Heart left ventricle (tissue), 16 donors: Measurements from ENCODE around the gene NKX2-4. TPM values are rescaled to one million over a fixed set of nuclear protein-coding genes. Genes with fewer than 3 reads are reported as not detected.

Source experiments
- ATAC-seq, 4 donors: fragments of 200-7000 bp; cut with Tn5 transposase; one replicate each; pipeline ENCODE4 v1.9.1; 2020 to 2022; ENCODE audit warnings: moderate library complexity in 4 of 4, mild to moderate bottlenecking in 3 of 4, moderate number of reproducible peaks in 1 of 4
- DNase-seq, 5 donors: peaks; one replicate each; pipeline ENCODE4 v3.0.0-alpha.2; 2020
- H3K27ac ChIP-seq, 12 donors: fragments of 200-600 bp; sonication (generic) in 4 of 12; one replicate each; pipeline versions ENCODE4 v1.5.0 to v1.8.0; 2016 to 2022; ENCODE audit warnings: mild to moderate bottlenecking in 2 of 12
- H3K27me3 ChIP-seq, 9 donors: fragments of 200-600 bp; sonication (generic) in 2 of 9; one replicate each; pipeline versions ENCODE4 v1.5.1 to v1.8.0; 2016 to 2022; ENCODE audit warnings: mild to moderate bottlenecking in 3 of 9
- H3K36me3 ChIP-seq, 9 donors: fragments of 200-600 bp; sonication (generic) in 2 of 9; one replicate each; pipeline versions ENCODE4 v1.5.0 to v1.8.0; 2018 to 2022; ENCODE audit warnings: mild to moderate bottlenecking in 2 of 9
- H3K4me1 ChIP-seq, 12 donors: fragments of 200-600 bp; sonication (generic) in 4 of 12; one replicate each; pipeline versions ENCODE4 v1.5.0 to v1.8.0; 2016 to 2022; ENCODE audit warnings: mild to moderate bottlenecking in 3 of 12
- H3K4me3 ChIP-seq, 12 donors: fragments of 200-600 bp; sonication (generic) in 4 of 12; one replicate each; pipeline versions ENCODE4 v1.5.0 to v1.8.0; 2017 to 2022; ENCODE audit warnings: mild to moderate bottlenecking in 9 of 12, moderate library complexity in 4 of 12
- H3K9me3 ChIP-seq, 12 donors: fragments of 200-600 bp; sonication (generic) in 4 of 12; one replicate each; pipeline versions ENCODE4 v1.5.0 to v1.8.0; 2016 to 2022; ENCODE audit warnings: mild to moderate bottlenecking in 1 of 12
- CTCF ChIP-seq, 12 donors: fragments of 200-600 bp; sonication (generic) in 4 of 12; IDR thresholded peaks; one replicate each; pipeline versions ENCODE4 v1.5.0 to v1.8.0; 2018 to 2022; ENCODE audit warnings: antibody characterized with exemption in 12 of 12, mild to moderate bottlenecking in 5 of 12
- POLR2A ChIP-seq, 2 donors: fragments of 450-650 bp; IDR thresholded peaks; one replicate each; pipeline ENCODE4 v1.6.1; 2017; ENCODE audit warnings: antibody characterized with exemption in 2 of 2, mild to moderate bottlenecking in 2 of 2, moderate library complexity in 2 of 2
- WGBS, 4 donors: extraction: QIAGEN DNeasy Blood & Tissue Kit in 2 of 4; methylation state at CpG; one replicate each; pipeline versions ENCODE4 v1.1.5 to v1.1.7; 2013 to 2018; 5-methylcytosine and 5-hydroxymethylcytosine counted together
- intact Hi-C, 10 donors: fragments of 100-400 bp; cut with DNase I; formaldehyde crosslinking; loops; one replicate each; pipeline versions ENCODE4 v1.11.1 to v1.14.2; 2022
- polyA plus RNA-seq, 2 donors: library from polyadenylated mRNA; stranded (reverse); fragments of 200-250 nt; gene quantifications; one replicate each; pipeline ENCODE4 v1.2.3, GENCODE V29; 2013
- total RNA-seq, 9 donors: library from RNA; depleted of rRNA in 2 of 9; stranded (reverse); fragments of >200 nt in 2 of 9; fragmentation: NEBNext Ultra II Directional in 3 of 9; extraction: Animal tissue kit (Norgen Biotek cat#: 25700) in 3 of 9; gene quantifications; one replicate each; pipeline versions ENCODE4 v1.1.0 to v1.2.4, GENCODE V29; 2016 to 2023
- donor health status: ischemic (EF 13 %, LVEDD 7.1; RV severe dilation, severe dysfunction).
- donor health status: healthy with polysubstance abuse.
- donor health status: DM: no; HTN: yes; CAD: no.
- donor health status: DM: no; HTN: no; CAD: no.
- donor health status: ischemic (EF 25% LVEDD 6.9; RV normal size, moderate dysfunction).
- donor health status: ischemic (EF 25% LVEDD 5.7; RV mildly dilated, moderate dysfunction).
- donor health status: healthy.
- donor health status: DM: yes; HTN: yes; CAD: no.
- donor health status: ischemic (EF 35%, LVEDD 5.7; RV mildly dilated, moderate dysfunction).
- donor health status: nonischemic (EF 11% LVEDD 7.7; RV severe dilation, severe dysfunction).
- donor health status: DM: yes; HTN: yes; CAD: no.
- donor health status: PGD.
- donor health status: ischemic (EF 29% LVEDD 5.4; RV normal size, mild dysfunction).
- donor health status: nonischemic (EF 23%, LVEDD 6.1; RV moderate dilation, normal function).

Gene NKX2-4
- total and polyA plus RNA-seq, 11 donors: not detected

DNA sequence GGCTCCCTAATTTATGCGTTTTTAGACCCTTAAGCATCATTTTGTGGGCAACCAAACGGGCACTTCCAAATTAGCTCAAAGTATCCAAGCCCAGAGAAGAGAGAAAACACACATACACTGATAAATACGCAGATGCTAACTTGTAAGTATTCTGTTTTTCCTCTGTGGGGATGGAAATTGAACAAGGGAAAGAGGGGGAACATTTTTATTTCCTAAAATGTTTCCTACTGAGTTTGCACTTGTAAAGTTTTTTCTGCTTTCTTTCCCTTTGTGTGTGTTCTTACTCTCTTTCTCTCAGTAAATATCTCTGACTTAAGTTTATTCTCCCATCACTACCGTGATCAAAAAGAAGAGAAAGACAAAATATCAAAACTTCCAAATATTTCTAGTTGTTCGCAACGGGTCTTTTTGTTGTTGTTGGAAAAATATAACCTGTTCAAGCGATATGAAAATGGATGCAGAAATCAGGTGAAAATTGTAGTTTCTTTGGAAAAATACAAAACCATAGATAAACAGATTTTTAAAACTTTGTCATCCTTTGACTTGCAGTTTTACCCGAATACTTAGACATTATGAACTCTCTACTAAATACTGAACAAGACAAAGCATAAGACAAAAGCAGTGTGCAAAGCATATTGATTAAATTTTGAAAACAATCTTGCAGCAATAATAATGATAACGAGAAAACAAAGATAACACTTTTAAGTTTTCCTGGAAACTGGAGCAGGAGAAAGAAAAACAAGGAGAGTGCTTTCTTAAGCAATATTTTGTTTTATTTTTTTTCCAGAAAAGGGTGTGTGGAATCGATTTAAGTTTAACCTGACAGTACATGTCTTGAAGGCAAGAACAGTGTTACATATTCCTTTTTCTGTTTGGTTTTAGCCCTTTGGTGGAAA lies 1.0 kb upstream of the NKX2-4 start:
- Histone ChIP-seq H3K27ac (no peak overlapping the region), H3K27me3 (peaks cover 63 to 100% (median 91%) of the 10 kb centered on the region in 9 donors), H3K36me3 (no peaks in the 10 kb centered on the region), H3K4me1 (peaks cover 0 to 22% (median 0%) of the 10 kb centered on the region in 12 donors), H3K9me3 (no peaks in the 10 kb centered on the region), H3K4me3 (no peak overlapping the region)
- DNase-seq (no peak), ATAC-seq (no peak)
- TF ChIP-seq POLR2A (IDR thresholded peaks at IDR 0.05) (no peak), CTCF (IDR thresholded peaks at IDR 0.05) (no peak)
- 20 to 31% (median 24%) methylated on average over 10 of the region's 10 CpGs for WGBS, 4 donors
- intact Hi-C loops: loop anchor here in 2 of 10 donors (10.0 kb wide), 1 partner anchor 164 kb away; no protein-coding TSS in a partner anchor

DNA sequence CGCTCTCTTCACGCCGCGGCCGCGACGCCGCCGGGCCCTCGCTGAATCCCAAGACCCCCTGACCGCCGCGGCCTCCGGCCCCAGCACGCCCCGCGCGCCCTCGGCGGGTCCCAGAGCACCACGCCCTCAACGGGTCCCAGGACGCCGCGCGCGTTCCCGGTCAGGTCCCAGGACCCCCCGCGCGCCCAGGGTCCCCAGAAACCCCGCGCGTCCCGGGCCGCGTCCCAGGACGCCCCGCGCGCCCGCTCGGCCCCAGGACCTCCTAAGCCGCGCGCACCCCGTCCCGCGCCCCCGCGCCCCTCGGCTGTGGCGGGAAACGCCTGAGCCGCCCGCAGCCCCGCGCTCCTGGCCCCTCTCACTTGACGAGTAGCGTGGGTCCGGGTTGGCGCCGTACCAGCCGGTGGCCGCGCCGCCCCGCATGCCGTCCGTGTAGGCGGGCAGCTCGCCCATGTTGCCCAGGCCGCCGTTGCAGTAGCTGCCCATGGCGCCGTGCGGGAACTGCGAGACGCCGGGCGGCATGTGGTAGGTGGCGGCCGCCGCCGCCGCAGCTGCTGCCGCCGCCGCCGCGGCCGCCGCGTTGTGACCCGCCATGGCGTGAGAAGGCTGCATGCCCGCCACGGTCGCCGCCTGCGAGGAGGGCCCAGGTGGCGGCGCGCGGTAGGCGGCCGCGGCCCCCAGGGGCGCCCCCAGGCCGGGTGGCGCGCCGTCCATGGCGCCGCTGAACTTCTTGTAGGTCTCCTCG lies 556 bp downstream of the NKX2-4 start:
- H3K4me3 ChIP-seq: peak overlapping the region in 5 of 12 donors; percentile 5 to 35 (median 8)
- WGBS, 4 donors: 2 to 3% (median 2%) methylated on average over 21 to 116 of the region's 116 CpGs
- intact Hi-C loops: loop anchor here in 2 of 10 donors (10.0 kb wide), 1 partner anchor 162 kb away; no protein-coding TSS in a partner anchor
- H3K4me1 ChIP-seq: peaks cover 0 to 24% (median 1%) of the 10 kb centered on the region in 12 donors
- ATAC-seq (no peak), DNase-seq (no peak)
- TF ChIP-seq CTCF (IDR thresholded peaks at IDR 0.05): no peak
- no peak for TF ChIP-seq POLR2A (IDR thresholded peaks at IDR 0.05)
- H3K27ac ChIP-seq: no peak overlapping the region
- no peaks in the 10 kb centered on the region for H3K9me3 ChIP-seq
- H3K36me3 ChIP-seq: no peaks in the 10 kb centered on the region
- peaks cover 75 to 100% (median 94%) of the 10 kb centered on the region in 9 donors for H3K27me3 ChIP-seq

- intact Hi-C loops: loop anchor here in 2 of 10 donors (10.0 kb wide), 1 partner anchor 161 kb away; no protein-coding TSS in a partner anchor
- no peak for TF ChIP-seq POLR2A (IDR thresholded peaks at IDR 0.05)
- no peak for TF ChIP-seq CTCF (IDR thresholded peaks at IDR 0.05)
- H3K9me3 ChIP-seq: no peaks in the 10 kb centered on the region
- peak in 2 of 5 donors; percentile 17 to 30 for DNase-seq
- H3K36me3 ChIP-seq: no peaks in the 10 kb centered on the region
- peaks cover 79 to 100% (median 94%) of the 10 kb centered on the region in 9 donors for H3K27me3 ChIP-seq
- WGBS, 4 donors: 2 to 14% (median 4%) methylated on average over 20 to 103 of the region's 103 CpGs
- no peak overlapping the region for H3K27ac ChIP-seq
- ATAC-seq: no peak
- H3K4me1 ChIP-seq: peaks cover 0 to 28% (median 1%) of the 10 kb centered on the region in 12 donors
- peak overlapping the region in 5 of 12 donors; percentile 8 to 35 (median 10) for H3K4me3 ChIP-seq
Observed at GRCh38 chr20:21395666-21396598, 1.4 kb downstream of the NKX2-4 start.
